Mucosa of rectum (tissue), 2 donors: ENCODE measurements around the gene RPL12.

Experiments used
- H3K27ac ChIP-seq, 2 donors: one replicate each; pipeline ENCODE4 v1.7.0; 2013; ENCODE audit warnings: inconsistent platforms in 2 of 2, low read depth in 2 of 2, low read length in 2 of 2
- H3K27me3 ChIP-seq, 2 donors: one replicate each; pipeline ENCODE4 v1.7.0; 2013; ENCODE audit warnings: low read length in 2 of 2; ENCODE audit not compliant: control insufficient read depth in 2 of 2, insufficient read depth in 2 of 2
- H3K36me3 ChIP-seq, 2 donors: one replicate each; pipeline ENCODE4 v1.7.0; 2013; ENCODE audit warnings: low read length in 2 of 2; ENCODE audit not compliant: control insufficient read depth in 2 of 2, insufficient read depth in 2 of 2
- H3K4me1 ChIP-seq, 2 donors: one replicate each; pipeline ENCODE4 v1.7.0; 2013; ENCODE audit warnings: low read length in 2 of 2, mild to moderate bottlenecking in 1 of 2; ENCODE audit not compliant: control insufficient read depth in 2 of 2, insufficient read depth in 2 of 2
- H3K4me3 ChIP-seq, 2 donors: one replicate each; pipeline ENCODE4 v1.7.0; 2013; ENCODE audit warnings: low read length in 2 of 2
- H3K9ac ChIP-seq, 2 donors: one replicate each; pipeline ENCODE4 v1.7.0; 2013; ENCODE audit warnings: low read length in 2 of 2, low read depth in 1 of 2, mild to moderate bottlenecking in 1 of 2
- H3K9me3 ChIP-seq, 2 donors: one replicate each; pipeline ENCODE4 v1.7.0; 2013; ENCODE audit warnings: low read length in 2 of 2; ENCODE audit not compliant: control insufficient read depth in 2 of 2
- donor health status: healthy.
- donor health status: Normal muscosa, but diverticular disease.

The RPL12 gene

DNA sequence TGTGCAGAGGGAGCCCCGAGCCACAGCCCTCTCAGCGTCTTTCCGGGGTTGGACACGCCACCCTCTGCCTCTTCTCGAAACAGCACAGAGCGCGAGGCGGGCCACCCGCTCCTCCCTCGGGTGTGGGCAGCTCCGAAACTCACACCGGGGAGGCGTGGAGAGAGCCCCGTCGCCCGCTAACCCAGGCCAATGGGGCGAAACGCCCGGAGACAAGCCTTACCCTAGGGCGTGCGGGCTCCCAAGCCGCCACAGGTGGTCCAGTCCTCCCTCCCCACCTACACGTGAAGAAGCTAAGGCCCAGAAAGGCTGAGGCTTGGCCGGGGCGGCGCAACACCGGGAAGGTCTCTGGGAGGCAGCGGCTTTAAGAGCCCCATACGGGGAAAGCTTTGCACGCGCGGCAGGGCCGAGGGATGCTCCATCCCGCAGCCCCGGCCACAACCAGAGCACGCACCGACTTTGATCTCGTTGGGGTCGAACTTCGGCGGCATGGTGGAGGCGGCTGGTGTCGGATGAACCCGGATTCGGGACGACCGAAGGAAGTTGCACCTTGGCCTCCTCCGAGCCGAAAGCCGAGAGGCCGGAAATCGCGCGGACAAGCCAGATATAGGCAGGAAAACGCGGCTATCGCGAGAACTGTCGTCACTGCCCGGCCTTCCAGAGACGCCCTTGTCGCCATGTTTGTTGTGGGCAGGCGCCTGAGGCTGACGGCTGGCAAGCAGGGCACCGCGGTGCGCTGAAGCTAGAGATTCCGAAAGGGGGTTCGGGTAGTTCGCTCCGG lies at the start of gene RPL12, which contains the start of gene LRSAM1:
Gene RPL12 (minus strand): TSS at position 577 of the 778 bp plus-strand sequence. CDS start 89 bp downstream, at position 488.
Gene LRSAM1 (plus strand): TSS at position 681 of the 778 bp plus-strand sequence. CDS start 3,018 bp downstream, outside the sequence.
- H3K36me3 ChIP-seq: peaks cover 42 to 44% of the 10 kb centered on the region in 2 donors
- H3K9ac ChIP-seq: peak within 1 kb of the TSS; percentile 87 to 96

DNA sequence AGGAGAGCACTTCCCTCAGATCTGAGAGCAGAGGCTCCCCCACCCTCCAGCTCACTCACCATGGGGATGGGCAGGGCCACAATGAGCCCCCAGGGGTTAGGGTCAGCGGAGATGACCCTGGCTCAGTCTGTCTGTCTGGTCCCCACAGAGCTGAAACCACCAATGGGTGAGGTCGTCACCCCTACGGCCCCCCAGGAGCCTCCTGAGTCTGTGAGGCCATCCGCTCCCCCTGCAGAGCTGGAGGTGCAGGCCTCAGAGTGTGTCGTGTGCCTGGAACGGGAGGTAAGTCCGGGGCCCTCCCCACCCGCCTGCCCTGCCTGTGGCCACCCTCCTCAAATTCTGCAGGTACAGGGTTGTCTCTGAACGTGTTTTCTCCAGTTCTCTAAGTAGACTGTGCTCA lies 49.7 kb upstream of the RPL12 start:
- no peak overlapping the region for H3K9ac ChIP-seq
- no peaks in the 10 kb centered on the region for H3K27me3 ChIP-seq
- no peak overlapping the region for H3K27ac ChIP-seq
- H3K36me3 ChIP-seq: peaks cover 19 to 24% of the 10 kb centered on the region in 2 donors
- H3K4me1 ChIP-seq: peaks cover 3 to 6% of the 10 kb centered on the region in 2 donors
- H3K9me3 ChIP-seq: no peaks in the 10 kb centered on the region
- no peak overlapping the region for H3K4me3 ChIP-seq

More for the DNA sequence above, at the start of gene RPL12, which contains the start of gene LRSAM1:
- no peaks in the 10 kb centered on the region for H3K9me3 ChIP-seq
- no peaks in the 10 kb centered on the region for H3K27me3 ChIP-seq
- H3K4me3 ChIP-seq: peak within 1 kb of the TSS; percentile 94 to 96
- H3K27ac ChIP-seq: peak within 1 kb of the TSS; percentile 92 to 94
- H3K4me1 ChIP-seq: peaks cover 22 to 30% of the 10 kb centered on the region in 2 donors

DNA sequence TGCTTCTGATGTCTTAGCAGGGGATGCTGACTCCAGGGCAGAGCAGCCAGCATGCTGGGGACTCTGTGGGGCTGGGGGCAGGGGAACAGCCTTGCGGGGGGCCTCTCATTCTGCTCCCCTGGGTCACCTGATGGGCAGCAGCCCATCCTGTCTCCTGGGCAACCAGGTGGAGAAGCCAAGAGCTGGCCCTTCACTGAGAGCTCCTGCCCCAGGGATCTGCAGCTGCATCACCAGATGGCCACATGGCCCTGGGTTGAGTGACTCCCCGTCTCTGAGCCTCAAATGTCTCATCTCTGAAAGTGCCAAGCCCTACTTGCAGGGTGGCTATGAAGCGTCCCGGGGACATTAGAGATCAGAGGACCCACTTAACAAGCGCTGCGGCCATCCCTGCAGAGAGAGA lies 49.2 kb upstream of the RPL12 start:
- Histone ChIP-seq H3K27me3 (no peaks in the 10 kb centered on the region), H3K36me3 (peaks cover 20 to 26% of the 10 kb centered on the region in 2 donors), H3K4me3 (no peak overlapping the region), H3K4me1 (peaks cover 6 to 10% of the 10 kb centered on the region in 2 donors), H3K27ac (no peak overlapping the region), H3K9me3 (no peaks in the 10 kb centered on the region), H3K9ac (no peak overlapping the region)

DNA sequence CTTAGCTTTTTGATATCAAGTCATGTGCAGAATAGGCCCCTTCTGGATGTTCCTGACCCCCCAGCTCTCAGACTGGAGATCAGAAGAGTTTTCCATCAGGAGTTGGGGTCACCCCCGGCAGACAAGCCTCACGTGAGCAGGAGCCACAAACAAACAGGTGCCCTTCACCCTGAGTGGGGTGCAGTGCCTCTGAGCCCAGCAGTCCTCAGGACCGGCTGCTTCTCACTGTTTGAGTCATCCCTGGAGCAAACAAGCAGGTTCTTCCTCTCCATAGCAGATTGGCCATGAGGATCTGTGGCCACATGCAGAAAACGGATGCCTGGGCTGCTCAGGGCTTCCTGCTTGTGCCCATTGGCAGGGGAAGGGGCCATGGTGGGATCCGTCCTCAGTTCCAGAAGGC lies 47.1 kb upstream of the RPL12 start:
- no peak overlapping the region for H3K9ac ChIP-seq
- H3K9me3 ChIP-seq: no peaks in the 10 kb centered on the region
- peaks cover 8 to 13% of the 10 kb centered on the region in 2 donors for H3K4me1 ChIP-seq
- no peaks in the 10 kb centered on the region for H3K27me3 ChIP-seq
- H3K4me3 ChIP-seq: no peak overlapping the region
- peaks cover 16 to 27% of the 10 kb centered on the region in 2 donors for H3K36me3 ChIP-seq
- H3K27ac ChIP-seq: no peak overlapping the region

DNA sequence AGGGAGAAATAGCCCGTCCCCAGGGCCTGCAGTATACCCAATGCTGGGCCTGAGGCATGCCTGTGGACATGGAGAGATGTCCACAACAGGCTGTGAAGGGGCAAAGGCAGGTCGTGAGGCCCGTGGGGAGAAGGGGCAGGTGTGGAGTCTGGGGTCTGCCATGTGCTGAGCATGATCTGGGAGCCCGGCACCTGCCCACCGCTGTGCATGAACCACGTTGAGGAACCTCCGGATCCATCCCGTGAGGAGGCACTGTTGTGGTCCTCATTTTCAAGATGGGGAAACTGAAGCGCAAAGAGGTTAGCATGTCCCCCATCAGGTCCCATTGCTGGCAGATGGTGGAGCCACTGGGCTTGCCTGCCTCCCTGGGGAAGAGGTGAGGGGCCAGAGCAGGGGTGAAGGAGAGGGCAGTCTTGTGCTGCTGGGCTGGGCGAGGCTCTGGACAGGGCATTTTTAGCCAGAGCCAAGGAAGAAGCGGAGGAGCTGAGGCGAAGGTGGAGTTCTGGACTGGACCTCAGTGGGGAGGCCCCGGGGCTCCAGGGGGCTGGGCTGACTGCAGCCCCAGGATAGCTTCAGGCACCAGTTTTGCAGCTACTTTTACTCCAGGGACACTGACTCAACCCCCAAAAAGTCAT lies 46.6 kb upstream of the RPL12 start:
- Histone ChIP-seq H3K36me3 (peaks cover 19 to 27% of the 10 kb centered on the region in 2 donors), H3K9me3 (no peaks in the 10 kb centered on the region), H3K27ac (no peak overlapping the region), H3K27me3 (no peaks in the 10 kb centered on the region), H3K4me3 (no peak overlapping the region), H3K4me1 (peaks cover 8 to 13% of the 10 kb centered on the region in 2 donors), H3K9ac (no peak overlapping the region)

DNA sequence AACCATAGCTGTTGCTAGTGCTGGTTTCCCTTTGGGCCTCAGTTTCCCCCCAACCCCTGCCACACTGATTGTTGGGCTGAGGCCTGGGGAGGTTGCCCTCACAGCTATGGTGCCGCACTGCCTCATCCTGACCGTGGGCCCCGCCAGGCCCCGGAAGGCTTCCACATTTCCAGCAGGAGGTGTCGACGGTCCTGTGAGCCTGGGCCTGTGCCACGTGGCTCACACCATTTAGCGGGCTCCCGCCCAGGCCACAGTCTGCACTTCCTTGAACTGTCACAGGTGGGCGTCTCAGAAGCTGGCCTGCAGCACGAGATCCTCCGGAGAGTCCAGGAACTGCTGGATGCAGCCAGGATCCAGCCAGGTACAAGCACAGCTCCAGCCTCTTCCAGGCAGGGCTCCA lies 45.8 kb upstream of the RPL12 start:
- H3K9me3 ChIP-seq: no peaks in the 10 kb centered on the region
- no peaks in the 10 kb centered on the region for H3K27me3 ChIP-seq
- peaks cover 19 to 27% of the 10 kb centered on the region in 2 donors for H3K36me3 ChIP-seq
- peaks cover 8 to 13% of the 10 kb centered on the region in 2 donors for H3K4me1 ChIP-seq
- no peak overlapping the region for H3K9ac ChIP-seq
- H3K4me3 ChIP-seq: no peak overlapping the region
- no peak overlapping the region for H3K27ac ChIP-seq

DNA sequence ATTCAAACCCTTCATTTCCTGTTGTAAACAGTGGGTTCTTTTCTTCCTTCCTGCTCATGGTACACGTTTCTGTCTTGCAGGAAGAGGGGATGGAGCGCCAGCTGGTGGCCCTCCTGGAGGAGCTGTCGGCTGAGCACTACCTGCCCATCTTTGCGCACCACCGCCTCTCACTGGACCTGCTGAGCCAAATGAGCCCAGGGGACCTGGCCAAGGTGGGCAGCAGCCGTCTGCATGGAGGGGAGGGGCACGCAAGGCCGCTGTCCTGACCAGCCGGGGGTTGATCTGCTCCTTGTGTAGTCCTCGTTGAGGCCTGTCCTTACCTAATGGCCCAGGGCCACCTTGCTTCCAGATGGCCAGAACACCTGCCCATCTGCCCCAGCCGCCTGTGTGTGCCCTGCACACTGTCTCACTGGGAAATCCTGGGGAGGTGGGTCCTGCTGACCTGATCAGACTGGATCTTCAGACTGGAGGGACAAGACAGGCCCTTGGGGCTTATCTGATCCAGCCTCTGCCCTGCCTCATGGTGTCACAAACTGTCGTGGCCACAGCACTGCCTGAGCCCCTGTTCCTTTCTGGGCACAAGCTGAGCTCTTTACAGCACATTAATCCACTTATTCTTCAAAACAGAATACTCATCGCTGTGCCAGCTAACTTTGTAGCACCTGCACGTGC lies 44.8 kb upstream of the RPL12 start:
- Histone ChIP-seq H3K27me3 (no peaks in the 10 kb centered on the region), H3K36me3 (peaks cover 19 to 24% of the 10 kb centered on the region in 2 donors), H3K4me3 (no peak overlapping the region), H3K4me1 (peaks cover 8 to 13% of the 10 kb centered on the region in 2 donors), H3K9ac (peak overlapping the region; percentile 56 to 58), H3K27ac (peak overlapping the region; percentile 69 to 82), H3K9me3 (no peaks in the 10 kb centered on the region)

DNA sequence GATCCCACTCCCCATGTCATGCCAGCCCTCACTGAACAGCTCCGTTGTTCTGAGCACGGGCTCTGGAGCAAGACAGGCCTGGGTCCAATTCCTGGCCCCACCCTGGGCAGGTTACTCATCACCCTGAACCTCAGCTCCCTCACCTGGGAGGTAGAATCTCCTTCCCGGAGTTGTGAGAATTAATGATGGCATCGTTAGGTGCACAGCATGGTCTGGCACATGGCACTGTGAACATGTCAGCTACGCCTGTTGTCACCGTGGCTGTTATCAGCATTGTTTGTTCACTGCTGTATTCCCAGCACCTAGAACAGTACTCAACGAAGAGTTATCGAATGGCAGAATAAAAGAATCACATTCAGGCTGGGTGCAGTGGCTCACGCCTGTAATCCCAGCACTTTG lies 43.1 kb upstream of the RPL12 start:
- Histone ChIP-seq H3K9ac (no peak overlapping the region), H3K4me1 (peaks cover 8 to 13% of the 10 kb centered on the region in 2 donors), H3K4me3 (no peak overlapping the region), H3K27ac (no peak overlapping the region), H3K36me3 (peaks cover 22 to 33% of the 10 kb centered on the region in 2 donors), H3K9me3 (no peaks in the 10 kb centered on the region), H3K27me3 (no peaks in the 10 kb centered on the region)

DNA sequence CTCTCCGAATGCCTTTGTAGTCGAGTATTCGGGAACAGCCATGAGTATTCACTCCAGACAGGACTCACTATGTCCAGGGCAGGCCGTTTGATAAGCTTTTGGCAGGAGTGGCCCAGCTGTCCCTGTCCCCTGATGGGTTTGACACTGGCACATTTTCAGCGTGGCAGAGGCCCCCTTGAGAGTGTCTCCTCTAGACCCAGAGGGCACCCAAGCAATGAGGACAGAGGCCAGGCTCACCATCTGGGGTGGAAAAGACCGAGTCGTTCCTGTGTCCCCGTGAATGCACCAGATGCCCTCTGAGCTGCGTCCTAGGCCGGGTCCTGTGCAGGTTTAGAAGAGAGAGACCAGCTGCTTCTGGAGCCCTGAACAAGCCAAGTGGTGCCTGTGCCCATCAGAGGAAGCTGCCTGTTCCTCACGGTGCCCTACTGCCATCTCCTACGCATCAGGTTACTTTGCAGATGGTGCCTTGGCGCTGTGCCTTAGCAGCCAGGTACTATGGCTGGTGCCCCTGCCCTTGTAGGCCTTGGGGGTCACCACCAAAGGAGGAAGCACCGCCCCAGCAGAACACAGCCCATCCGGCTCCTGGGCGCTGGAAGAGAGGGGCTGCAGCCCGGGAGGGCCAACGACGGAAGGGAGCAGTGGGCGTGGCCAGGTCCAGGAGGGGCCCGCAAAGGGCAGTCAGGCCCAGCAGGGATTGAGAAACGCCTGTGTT lies 42.5 kb upstream of the RPL12 start:
- Histone ChIP-seq H3K4me1 (peaks cover 8 to 13% of the 10 kb centered on the region in 2 donors), H3K27ac (no peak overlapping the region), H3K9ac (no peak overlapping the region), H3K9me3 (no peaks in the 10 kb centered on the region), H3K36me3 (peaks cover 22 to 36% of the 10 kb centered on the region in 2 donors), H3K4me3 (no peak overlapping the region), H3K27me3 (no peaks in the 10 kb centered on the region)
